HG03354 (cell line): ENCODE measurements around the gene OOSP4B.
"Not testable (repeated sequence)": the region's sequence is repeated elsewhere in the genome, so short reads cannot be mapped to it uniquely, and the experiment has no call there.

Source experiments
- ATAC-seq: cut with Tn5 transposase; IDR thresholded peaks from one replicate; pipeline ENCODE4 v1.9.1; 2021; ENCODE audit warnings: mild to moderate bottlenecking; ENCODE audit not compliant: unreplicated experiment, poor library complexity, severe bottlenecking

Gene OOSP4B

DNA sequence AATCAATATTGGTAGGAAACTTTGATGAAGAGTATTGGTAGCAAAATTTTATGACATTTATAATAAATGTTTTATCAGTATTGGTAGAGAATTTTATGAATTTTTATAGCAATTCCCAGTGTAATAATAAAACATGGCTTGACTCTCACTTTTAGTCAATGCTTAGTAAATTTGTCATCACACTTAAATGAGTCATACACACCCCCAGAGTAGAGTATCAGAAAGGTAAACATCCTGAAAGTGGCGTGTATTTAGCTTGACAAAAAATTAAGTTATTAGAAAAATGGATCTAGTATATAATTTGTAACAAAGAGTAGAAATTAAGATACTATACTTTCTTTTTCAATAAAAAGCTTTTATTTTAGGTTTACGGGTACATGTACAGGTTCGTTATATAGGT is 42.1 kb downstream of the OOSP4B start:
- ATAC-seq = no peak

- ATAC-seq = no peak
Observed at GRCh38 chr11:60059521-60060240, 42.7 kb downstream of the OOSP4B start.

DNA sequence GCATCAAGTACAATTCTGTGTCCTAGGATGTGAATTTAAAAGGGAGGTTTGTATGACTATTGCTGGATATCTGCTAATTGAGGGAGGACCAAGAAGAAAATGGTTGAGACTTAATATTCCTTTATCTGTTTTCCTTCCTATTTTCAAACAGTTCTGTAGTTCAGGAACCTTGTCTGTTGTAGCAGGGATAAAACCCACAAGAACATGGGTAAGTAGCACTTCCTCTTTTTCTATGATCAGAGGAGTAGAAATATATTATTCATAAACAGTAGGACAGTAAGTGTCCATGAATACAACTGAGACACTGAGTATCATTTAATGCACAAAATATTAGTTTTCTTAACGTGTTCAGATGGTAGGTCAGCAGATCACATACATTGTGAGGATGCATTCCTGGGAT is 47.1 kb downstream of the OOSP4B start:
- no peak for ATAC-seq

DNA sequence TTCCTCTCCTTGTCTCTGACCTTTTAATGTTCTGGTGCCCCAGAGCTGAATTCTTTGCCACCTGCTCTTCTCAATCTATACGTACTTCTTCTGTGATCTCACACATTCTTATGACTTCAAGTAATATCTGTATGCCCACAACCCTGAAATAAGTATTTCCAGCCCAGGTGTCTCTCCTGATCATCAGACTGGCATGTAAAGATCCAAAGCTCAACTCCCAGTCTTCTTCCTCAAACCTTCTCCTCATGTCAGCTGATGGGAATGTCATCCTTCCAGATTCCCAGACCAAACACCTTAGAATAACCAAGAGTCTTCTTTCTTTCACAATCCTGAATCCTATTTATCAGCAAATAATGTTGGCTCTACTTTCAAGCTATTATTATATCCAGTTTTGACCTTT is 48.8 kb downstream of the OOSP4B start:
- no peak for ATAC-seq

- ATAC-seq = no peak
Observed at GRCh38 chr11:60069450-60069849, 52.5 kb downstream of the OOSP4B start.

- ATAC-seq = not testable (repeated sequence)
Observed at GRCh38 chr11:60071644-60072043, 54.7 kb downstream of the OOSP4B start.

DNA sequence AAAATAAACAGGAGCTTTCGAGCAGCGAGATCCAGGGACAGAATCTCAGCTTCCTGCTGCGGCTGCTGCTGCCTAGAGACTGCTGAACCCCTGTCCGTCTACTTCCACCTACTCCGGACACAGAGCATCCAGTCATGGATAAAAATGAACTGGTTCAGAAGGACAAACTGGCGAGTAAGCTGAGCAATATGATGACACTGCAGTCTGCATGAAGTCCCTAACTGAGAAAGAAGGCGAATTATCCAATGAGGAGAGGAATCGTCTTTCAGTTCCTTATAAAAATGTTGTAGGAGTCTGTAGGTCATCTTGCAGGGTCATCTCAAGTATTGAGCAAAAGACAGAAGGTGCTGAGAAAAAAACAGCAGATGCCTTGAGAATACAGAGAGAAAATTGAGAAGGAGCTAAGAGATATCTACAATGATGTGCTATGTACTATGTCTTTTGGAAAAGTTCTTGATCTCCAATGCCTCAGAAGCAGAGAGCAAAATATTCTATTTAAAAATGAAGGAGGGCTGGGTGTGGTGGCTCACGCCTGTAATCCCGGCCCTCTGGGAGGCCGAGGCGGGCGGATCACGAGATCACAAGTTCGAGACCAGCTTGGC is 60.3 kb downstream of the OOSP4B start:
- no peak for ATAC-seq

DNA sequence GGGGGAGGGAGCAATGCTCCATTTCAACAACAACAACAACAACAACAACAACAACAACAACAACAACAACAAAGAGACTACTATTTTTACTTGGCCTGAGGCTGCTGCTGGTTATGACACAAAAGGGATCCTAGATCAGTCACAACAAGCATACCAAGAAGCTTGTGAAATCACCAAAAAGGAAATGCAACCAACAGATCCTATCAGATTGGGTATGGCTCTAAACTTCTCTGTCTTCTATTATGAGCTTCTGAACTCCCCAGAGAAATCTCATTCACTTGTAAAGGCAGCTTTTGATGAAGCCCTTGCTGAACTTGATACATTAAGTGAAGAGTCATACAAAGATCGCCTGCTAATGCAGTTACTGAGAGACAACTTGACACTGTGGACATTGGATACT is 61.0 kb downstream of the OOSP4B start:
- ATAC-seq = no peak

- no peak for ATAC-seq
Observed at GRCh38 chr11:60078745-60079144, 61.8 kb downstream of the OOSP4B start.

DNA sequence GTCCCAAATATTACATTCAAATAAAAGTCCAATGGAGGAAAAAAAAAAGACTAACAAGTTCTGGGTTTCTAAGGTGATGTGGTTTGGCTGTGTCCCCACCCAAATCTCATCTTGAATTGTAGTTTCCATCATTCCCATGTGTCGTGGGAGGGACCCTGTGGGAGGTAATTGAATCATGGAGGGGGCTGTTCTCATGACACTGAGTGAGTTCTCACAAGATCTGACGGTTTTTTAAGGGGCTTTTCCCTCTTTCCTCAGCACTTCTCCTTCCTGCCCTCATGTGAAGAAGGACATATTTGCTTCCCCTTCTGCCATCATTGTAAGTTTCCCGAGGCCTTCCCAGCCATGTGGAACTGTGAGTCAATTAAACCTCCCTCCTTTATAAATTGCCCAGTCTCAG is 63.6 kb downstream of the OOSP4B start:
- no peak for ATAC-seq
